ENCODE data around the gene RBM33.

Gene RBM33

DNA sequence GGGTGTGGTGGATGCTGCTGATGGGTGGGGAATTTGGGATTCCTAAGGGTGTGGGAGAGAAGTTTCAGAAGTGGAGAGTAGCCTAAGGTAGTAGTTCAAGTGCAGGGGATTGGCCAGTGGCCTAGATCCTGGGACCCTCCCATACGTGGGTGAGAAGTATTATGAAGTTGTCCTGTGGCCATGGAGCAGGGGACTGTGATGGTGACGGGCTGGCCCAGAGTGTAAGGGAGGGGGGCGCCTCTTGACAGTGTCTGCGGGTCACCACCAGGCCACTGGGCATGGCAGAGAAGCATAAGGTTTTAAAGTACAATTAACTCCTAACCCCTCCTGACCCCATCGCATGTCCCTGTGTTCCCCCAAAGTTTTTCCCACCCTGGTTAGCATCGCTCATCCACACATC lies 70.2 kb downstream of the RBM33 start:
- no peak for DNase-seq (ENCODE audit: extremely low read depth, low read depth)

DNA sequence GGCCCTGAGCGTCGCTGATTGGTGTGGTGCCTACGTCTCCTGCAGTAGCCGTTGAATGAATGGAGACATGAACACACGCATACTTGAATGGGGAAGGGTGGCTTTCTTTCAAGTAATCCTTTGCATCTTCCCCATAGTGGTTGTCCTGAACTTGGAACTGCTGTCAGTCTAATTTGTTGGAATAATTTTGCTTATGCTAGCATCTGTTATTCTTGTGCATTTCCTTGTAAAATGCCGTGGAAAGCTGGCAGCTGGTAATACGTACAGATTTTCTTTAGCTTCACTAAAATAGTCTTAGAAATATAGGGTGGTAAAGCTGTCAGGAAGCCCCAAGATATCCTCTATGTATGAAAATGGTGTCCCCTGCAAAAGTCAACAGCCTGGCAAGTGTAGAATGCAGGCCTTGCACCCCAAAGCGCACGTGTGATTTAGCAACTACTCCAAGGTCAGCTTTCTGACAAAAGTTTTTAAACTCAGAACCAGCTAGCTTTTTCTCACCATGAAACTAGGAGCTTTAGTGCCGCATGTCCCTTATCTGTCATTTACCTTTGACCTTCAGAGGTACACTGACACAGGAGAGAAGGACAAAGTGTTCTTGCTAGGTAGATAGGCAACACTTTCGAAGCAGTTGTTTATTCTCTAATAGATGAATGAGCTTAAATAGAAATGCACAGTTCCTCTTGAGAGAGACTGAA lies 70.8 kb downstream of the RBM33 start:
- TF ChIP-seq, protein P1, sequence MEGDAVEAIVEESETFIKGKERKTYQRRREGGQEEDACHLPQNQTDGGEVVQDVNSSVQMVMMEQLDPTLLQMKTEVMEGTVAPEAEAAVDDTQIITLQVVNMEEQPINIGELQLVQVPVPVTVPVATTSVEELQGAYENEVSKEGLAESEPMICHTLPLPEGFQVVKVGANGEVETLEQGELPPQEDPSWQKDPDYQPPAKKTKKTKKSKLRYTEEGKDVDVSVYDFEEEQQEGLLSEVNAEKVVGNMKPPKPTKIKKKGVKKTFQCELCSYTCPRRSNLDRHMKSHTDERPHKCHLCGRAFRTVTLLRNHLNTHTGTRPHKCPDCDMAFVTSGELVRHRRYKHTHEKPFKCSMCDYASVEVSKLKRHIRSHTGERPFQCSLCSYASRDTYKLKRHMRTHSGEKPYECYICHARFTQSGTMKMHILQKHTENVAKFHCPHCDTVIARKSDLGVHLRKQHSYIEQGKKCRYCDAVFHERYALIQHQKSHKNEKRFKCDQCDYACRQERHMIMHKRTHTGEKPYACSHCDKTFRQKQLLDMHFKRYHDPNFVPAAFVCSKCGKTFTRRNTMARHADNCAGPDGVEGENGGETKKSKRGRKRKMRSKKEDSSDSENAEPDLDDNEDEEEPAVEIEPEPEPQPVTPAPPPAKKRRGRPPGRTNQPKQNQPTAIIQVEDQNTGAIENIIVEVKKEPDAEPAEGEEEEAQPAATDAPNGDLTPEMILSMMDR (IDR thresholded peaks at IDR 0.05; ENCODE audit: low read depth, low read length), result no peak
- DNase-seq (ENCODE audit: extremely low read depth, low read depth), result no peak

More for the DNA sequence above, 70.2 kb downstream of the RBM33 start:
- TF ChIP-seq, protein P1 (IDR thresholded peaks at IDR 0.05; ENCODE audit: low read depth, low read length), result no peak

DNA sequence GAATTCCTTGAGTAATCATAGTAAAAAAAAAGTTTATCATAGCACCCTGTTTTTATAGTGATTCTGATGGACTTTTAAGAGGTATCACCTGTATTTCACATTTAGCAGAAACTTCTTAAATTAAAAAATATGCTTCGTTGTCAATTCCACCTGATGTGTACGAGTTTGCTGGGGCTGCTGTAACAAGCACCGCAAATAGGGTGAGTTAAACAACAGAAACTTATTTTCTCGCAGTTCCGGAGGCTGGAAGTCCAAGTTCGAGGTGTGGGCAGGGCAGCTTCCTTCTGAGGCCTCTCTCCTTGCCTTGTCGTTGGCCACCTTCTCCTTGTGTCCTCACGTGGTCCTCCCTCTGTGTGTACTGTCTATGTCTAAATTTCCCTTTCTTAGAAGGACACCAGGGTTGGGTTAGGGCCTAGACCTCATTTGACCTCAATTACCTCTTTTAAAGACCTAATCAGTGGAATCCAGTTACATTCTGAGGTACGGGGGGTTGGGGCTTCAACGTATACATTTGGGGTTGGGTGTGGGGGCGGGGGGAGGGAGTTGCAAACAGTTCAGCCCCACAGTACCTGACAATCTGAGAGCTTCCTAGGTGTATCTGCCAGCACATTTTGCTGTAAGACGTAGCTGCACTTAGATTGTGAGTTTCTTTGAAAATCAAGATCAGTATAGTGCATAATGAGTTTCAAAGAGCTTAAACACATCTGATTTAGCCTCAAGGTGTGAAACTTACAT lies 72.7 kb downstream of the RBM33 start:
- TF ChIP-seq, protein P1 (IDR thresholded peaks at IDR 0.05; ENCODE audit: low read depth, low read length), result no peak
- DNase-seq (ENCODE audit: extremely low read depth, low read depth), result no peak

DNA sequence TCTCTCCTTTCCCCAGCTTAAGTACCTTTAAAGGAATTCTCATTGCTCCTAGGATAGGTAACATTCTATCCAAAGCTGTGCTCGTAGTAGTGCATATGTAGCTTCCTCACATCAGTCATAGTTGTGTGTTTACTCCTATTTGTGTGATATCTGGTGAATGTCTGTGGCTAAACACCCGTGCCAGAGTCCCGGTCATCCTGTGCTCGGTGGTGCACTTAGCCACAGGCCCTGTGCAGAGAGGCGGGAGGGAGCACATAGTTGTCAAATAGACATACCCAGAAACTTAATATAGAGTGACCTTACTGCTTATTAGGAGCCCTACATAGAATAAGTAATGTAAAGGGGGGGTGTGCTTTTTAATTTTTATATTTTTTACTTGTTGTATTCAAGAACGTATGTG lies 76.6 kb downstream of the RBM33 start:
- no peak for DNase-seq (ENCODE audit: extremely low read depth, low read depth)
- TF ChIP-seq, protein P1 (IDR thresholded peaks at IDR 0.05; ENCODE audit: low read depth, low read length), result no peak

DNA sequence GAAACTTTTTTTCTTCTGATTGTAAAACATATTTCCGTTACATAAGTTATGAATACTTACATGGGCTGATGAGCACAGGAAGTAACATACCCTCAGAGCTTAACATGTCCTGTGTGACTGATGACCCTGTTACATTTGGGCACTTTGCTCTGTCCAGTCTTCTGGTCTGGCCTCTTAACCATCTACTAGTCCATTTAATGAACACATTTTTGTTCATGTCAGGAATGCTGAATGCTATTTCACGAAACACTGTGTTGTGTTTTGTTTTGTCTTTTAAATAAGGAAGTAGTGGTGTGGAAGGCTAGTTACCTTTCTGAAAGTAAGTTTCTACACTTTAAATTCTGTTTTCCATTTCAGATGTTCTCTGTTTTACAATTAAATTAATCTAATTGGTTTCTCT lies 77.7 kb downstream of the RBM33 start:
- DNase-seq (ENCODE audit: extremely low read depth, low read depth), result no peak
- TF ChIP-seq, protein P1 (IDR thresholded peaks at IDR 0.05; ENCODE audit: low read depth, low read length), result no peak

DNA sequence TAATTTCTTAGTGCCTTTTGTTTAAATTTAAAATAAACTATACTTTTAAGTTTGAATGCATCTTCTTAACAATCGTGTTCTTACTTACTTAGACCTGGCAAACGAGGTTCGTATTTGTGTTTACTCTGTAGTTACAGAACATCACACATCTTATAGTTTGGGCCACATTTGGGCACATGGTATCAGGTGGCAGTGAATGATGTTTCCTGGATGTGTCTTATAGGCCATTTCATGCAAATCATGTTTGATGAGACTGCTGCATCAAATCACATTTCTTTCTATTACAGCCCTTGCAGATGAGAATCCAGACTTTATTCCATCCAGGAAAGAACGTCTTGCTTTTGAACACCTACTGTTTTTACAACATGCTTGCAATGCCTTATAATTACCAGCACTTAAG lies 78.5 kb downstream of the RBM33 start:
- DNase-seq (ENCODE audit: extremely low read depth, low read depth), result no peak
- TF ChIP-seq, protein P1 (IDR thresholded peaks at IDR 0.05; ENCODE audit: low read depth, low read length), result no peak

DNA sequence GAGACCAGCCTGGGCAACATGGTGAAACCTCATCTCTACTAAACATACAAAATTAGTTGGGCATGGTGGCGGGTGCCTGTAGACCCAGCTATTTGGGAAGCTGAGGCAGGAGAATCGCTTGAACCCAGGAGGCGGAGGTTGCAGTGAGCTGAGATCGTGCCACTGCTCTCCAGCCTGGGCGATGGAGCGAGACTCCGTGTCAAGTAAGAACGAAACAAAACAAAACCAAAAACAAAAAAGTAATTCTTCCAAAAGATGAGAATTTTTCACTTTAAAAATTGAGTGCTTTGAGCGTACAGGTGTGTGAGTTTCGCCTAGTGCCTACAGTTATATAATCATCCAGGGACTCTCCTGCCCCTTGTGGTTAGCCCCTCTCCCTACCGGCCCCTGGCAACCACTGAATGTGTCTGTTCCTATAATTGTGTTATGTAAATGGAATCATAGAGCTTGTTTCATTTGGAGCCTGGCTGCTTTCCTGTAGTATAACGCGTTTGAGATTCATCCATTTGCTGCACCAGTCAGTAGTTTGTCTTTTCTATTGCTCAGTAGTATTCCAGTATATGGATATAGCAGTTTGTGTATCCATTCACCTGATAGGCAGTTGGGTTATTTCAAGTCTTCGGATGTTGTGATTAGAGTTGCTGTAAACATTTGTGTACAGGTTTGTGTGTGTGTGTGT lies 80.0 kb downstream of the RBM33 start:
- TF ChIP-seq, protein P1 (IDR thresholded peaks at IDR 0.05; ENCODE audit: low read depth, low read length), result no peak
- no peak for DNase-seq (ENCODE audit: extremely low read depth, low read depth)
